Mucosa of rectum (tissue), 2 donors: ENCODE measurements around the gene SORCS2.

Experiments used
- H3K27ac ChIP-seq, 2 donors: one replicate each; pipeline ENCODE4 v1.7.0; 2013; ENCODE audit warnings: inconsistent platforms in 2 of 2, low read depth in 2 of 2, low read length in 2 of 2
- H3K27me3 ChIP-seq, 2 donors: one replicate each; pipeline ENCODE4 v1.7.0; 2013; ENCODE audit warnings: low read length in 2 of 2; ENCODE audit not compliant: control insufficient read depth in 2 of 2, insufficient read depth in 2 of 2
- H3K36me3 ChIP-seq, 2 donors: one replicate each; pipeline ENCODE4 v1.7.0; 2013; ENCODE audit warnings: low read length in 2 of 2; ENCODE audit not compliant: control insufficient read depth in 2 of 2, insufficient read depth in 2 of 2
- H3K4me1 ChIP-seq, 2 donors: one replicate each; pipeline ENCODE4 v1.7.0; 2013; ENCODE audit warnings: low read length in 2 of 2, mild to moderate bottlenecking in 1 of 2; ENCODE audit not compliant: control insufficient read depth in 2 of 2, insufficient read depth in 2 of 2
- H3K4me3 ChIP-seq, 2 donors: one replicate each; pipeline ENCODE4 v1.7.0; 2013; ENCODE audit warnings: low read length in 2 of 2
- H3K9ac ChIP-seq, 2 donors: one replicate each; pipeline ENCODE4 v1.7.0; 2013; ENCODE audit warnings: low read length in 2 of 2, low read depth in 1 of 2, mild to moderate bottlenecking in 1 of 2
- H3K9me3 ChIP-seq, 2 donors: one replicate each; pipeline ENCODE4 v1.7.0; 2013; ENCODE audit warnings: low read length in 2 of 2; ENCODE audit not compliant: control insufficient read depth in 2 of 2
- donor health status: healthy.
- donor health status: Normal muscosa, but diverticular disease.

The SORCS2 gene

DNA sequence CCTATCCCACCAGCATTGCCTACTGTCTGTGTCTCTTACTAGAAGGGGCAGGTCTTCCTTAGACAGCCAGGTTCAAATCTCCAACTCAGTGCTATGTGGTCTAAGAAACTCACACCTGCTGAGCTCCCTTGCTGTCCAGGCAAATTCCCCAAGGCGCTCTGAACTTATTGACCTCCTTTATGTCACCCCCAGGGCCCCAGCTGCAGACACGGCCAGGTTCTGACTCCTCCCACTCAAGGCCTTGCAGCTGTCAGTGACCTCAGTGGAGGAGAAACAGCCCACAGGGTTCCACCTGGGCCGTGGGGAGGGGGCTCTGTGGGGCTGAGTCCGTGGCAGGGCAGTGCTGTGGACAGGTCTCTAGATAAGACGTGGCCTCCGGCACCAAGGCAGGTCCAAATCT lies 284.5 kb downstream of the SORCS2 start:
- H3K27ac ChIP-seq = no peak overlapping the region
- H3K4me1 ChIP-seq = no peaks in the 10 kb centered on the region
- H3K36me3 ChIP-seq = no peaks in the 10 kb centered on the region
- no peaks in the 10 kb centered on the region for H3K9me3 ChIP-seq
- no peak overlapping the region for H3K4me3 ChIP-seq
- no peaks in the 10 kb centered on the region for H3K27me3 ChIP-seq
- H3K9ac ChIP-seq = no peak overlapping the region

DNA sequence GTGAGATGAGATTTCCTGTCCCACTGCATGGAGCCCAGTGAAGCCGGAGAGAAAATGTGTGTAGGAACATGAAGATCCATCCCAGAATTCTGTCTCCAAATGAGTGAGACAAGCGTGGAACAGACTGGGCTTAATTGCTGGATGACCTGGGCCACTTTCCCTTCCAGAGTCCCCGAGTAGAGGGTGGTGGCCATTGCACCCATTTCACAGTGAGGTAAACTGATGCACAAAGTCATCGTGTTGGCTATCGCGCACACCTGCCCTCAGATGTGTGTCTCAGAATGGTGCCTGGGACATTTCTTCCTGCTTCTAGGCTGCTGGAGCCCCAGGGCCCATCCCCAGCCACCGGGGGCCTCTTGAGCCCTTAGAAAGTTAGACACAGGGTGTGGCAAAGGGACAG lies 285.4 kb downstream of the SORCS2 start:
- H3K4me1 ChIP-seq = no peaks in the 10 kb centered on the region
- H3K27me3 ChIP-seq = no peaks in the 10 kb centered on the region
- H3K27ac ChIP-seq = no peak overlapping the region
- no peak overlapping the region for H3K4me3 ChIP-seq
- no peaks in the 10 kb centered on the region for H3K36me3 ChIP-seq
- no peaks in the 10 kb centered on the region for H3K9me3 ChIP-seq
- no peak overlapping the region for H3K9ac ChIP-seq

GRCh38 chr4:7478665-7479064 lies 286.3 kb downstream of the SORCS2 start:
- Histone ChIP-seq H3K9me3 (no peaks in the 10 kb centered on the region), H3K9ac (no peak overlapping the region), H3K27me3 (no peaks in the 10 kb centered on the region), H3K4me1 (no peaks in the 10 kb centered on the region), H3K4me3 (no peak overlapping the region), H3K27ac (no peak overlapping the region), H3K36me3 (no peaks in the 10 kb centered on the region)

DNA sequence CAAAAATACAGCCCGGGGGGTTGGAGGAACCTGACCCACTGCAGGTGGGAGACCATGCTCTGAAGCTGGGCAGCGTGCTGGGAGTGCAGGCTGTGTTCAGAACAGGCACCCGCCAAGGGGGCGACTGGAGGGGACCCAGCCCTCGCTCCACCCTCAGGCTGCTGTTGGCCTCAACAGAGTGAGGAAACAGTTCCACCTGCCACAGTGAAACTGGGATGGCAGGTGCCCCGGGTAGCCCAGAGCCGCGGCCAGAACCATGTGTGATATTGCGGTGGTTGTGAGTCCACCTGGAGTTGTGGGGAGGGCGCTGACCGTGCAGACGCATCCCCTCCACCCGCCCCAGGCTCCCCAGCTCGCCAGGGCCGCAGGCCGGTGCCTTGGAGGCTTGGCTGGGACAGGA lies 288.1 kb downstream of the SORCS2 start:
- Histone ChIP-seq H3K27me3 (no peaks in the 10 kb centered on the region), H3K9ac (no peak overlapping the region), H3K9me3 (no peaks in the 10 kb centered on the region), H3K4me3 (no peak overlapping the region), H3K36me3 (no peaks in the 10 kb centered on the region), H3K4me1 (no peaks in the 10 kb centered on the region), H3K27ac (no peak overlapping the region)

GRCh38 chr4:7481227-7481626 lies 288.9 kb downstream of the SORCS2 start:
- H3K9ac ChIP-seq = no peak overlapping the region

GRCh38 chr4:7485096-7485495 lies 292.8 kb downstream of the SORCS2 start:
- no peaks in the 10 kb centered on the region for H3K27me3 ChIP-seq
- no peak overlapping the region for H3K27ac ChIP-seq
- H3K9me3 ChIP-seq = no peaks in the 10 kb centered on the region
- no peaks in the 10 kb centered on the region for H3K36me3 ChIP-seq
- H3K4me3 ChIP-seq = no peak overlapping the region
- no peak overlapping the region for H3K9ac ChIP-seq
- no peaks in the 10 kb centered on the region for H3K4me1 ChIP-seq

More at GRCh38 chr4:7481227-7481626, 288.9 kb downstream of the SORCS2 start:
- Histone ChIP-seq H3K27me3 (no peaks in the 10 kb centered on the region), H3K9me3 (no peaks in the 10 kb centered on the region), H3K4me3 (no peak overlapping the region), H3K4me1 (no peaks in the 10 kb centered on the region), H3K36me3 (no peaks in the 10 kb centered on the region), H3K27ac (no peak overlapping the region)

- no peaks in the 10 kb centered on the region for H3K9me3 ChIP-seq
- no peak overlapping the region for H3K9ac ChIP-seq
- no peaks in the 10 kb centered on the region for H3K27me3 ChIP-seq
- no peak overlapping the region for H3K27ac ChIP-seq
- H3K4me1 ChIP-seq = no peaks in the 10 kb centered on the region
- no peak overlapping the region for H3K4me3 ChIP-seq
- H3K36me3 ChIP-seq = no peaks in the 10 kb centered on the region
These were observed 293.8 kb downstream of the SORCS2 start for GRCh38 chr4:7486101-7486500.

DNA sequence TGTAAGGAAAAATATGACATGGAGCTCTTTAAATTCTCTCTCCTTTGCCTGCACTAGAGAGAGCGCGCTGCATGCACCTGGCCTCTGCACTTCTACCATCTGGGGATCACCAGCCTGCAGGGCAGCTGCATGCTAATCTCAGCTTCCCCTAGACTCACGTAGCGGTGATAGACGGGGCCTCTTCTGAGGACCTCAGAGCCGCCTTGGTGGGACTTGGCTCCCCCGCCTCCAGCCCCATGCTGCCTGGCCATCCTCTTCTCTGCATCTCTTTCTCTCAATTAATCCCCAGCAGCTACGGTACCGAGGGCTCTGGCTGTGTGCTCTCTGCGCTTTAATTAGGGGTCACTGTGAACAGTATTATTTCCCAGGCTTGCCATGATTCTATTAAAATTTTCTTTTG lies 295.2 kb downstream of the SORCS2 start:
- Histone ChIP-seq H3K9me3 (no peaks in the 10 kb centered on the region), H3K9ac (no peak overlapping the region), H3K4me1 (no peaks in the 10 kb centered on the region), H3K4me3 (no peak overlapping the region), H3K27ac (no peak overlapping the region), H3K36me3 (no peaks in the 10 kb centered on the region), H3K27me3 (no peaks in the 10 kb centered on the region)

DNA sequence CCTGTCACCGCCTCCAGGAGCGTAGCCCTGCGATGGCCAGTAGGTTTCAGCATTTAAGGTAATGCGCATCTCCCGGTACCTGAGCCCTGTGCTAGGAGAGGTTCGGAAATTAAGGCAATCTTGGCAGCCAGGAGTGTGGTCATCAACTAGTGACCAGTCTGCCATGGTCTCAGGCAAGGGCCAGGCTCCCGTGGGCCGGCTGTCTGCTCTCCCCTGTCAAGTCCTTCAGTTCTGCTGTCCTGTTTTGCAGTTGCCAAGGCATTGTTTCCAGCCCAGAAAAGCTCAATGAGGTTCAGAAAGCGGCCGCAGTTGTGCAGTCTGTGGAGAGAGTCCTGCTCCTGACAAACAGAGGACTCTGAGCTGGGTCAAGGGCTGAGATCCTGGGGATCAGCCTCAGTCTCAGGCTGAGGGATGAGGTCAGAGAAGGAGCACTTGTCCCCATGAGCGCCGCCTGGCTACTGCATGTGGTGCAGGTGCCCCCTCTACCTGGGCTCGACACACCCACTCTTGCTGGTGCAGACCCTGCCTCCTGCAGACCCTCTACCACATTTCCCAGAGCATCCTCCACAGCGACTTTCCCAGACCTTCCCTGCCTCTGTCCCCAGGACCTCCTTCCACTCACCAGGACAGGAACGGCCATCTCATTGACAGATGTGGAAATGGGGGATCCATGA lies 295.8 kb downstream of the SORCS2 start:
- Histone ChIP-seq H3K4me1 (no peaks in the 10 kb centered on the region), H3K9me3 (no peaks in the 10 kb centered on the region), H3K27ac (no peak overlapping the region), H3K9ac (no peak overlapping the region), H3K27me3 (no peaks in the 10 kb centered on the region), H3K36me3 (no peaks in the 10 kb centered on the region), H3K4me3 (no peak overlapping the region)

GRCh38 chr4:7491915-7492314 lies 299.6 kb downstream of the SORCS2 start:
- H3K9me3 ChIP-seq = no peaks in the 10 kb centered on the region
- no peaks in the 10 kb centered on the region for H3K27me3 ChIP-seq
- no peak overlapping the region for H3K27ac ChIP-seq
- H3K36me3 ChIP-seq = no peaks in the 10 kb centered on the region
- no peaks in the 10 kb centered on the region for H3K4me1 ChIP-seq
- no peak overlapping the region for H3K4me3 ChIP-seq
- no peak overlapping the region for H3K9ac ChIP-seq
